Measurements from ENCODE around the gene TAGLN3.
A peak's percentile ranks its signal among the peaks of the same experiment; 100 is the strongest.

The TAGLN3 gene

DNA sequence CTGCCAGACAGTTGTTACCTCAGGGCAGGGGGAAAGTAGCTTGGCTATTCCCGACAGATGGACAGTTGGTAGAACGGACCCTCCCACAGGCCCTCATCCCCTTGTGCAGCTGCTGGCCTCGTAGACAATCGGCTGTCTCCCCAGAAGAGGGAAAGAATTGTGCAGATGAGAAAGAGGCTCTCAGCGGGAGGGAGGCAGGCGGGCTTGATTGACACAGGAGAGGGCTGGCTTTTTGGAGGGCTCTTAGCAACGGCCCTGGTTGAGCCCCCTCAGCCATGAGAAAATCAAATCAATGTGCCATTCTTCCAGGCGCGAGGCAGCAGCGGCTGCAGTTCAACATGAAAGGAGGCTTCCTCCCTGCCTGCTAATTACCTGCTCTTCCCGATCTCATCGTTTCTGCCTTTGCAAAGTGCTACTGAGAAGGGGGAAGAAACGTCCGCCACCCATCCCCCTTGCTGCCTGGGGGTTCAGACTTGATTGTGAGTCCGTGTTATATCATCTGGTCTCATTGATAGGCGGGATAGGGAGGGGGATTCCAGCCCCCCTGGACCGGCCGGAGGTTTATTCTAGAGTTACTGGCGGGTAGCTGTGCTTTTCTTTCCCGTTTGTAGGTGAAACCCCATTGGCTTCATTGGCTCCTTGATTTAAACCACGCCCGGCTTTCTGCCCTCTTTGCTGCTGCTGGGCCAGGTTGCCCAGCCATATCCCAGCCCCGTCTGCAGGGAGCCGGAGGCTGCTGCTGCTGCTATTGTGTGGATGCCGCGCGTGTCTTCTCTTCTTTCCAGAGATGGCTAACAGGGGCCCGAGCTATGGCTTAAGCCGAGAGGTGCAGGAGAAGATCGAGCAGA is at the start of gene TAGLN3:
TSS of gene TAGLN3 (plus strand) at position 287 of the 848 bp plus-strand sequence. CDS start at position 788, 501 bp downstream.
- H3K9ac ChIP-seq (ENCODE audit: low read depth, low read length) = peak within 1 kb of the TSS; percentile 83
- no peaks in the 10 kb centered on the region for H3K36me3 ChIP-seq (ENCODE audit: insufficient read depth, low read length)
- H3K4me1 ChIP-seq (ENCODE audit: insufficient read depth, low read length) = peaks cover 17% of the 10 kb centered on the region
- H3K9me3 ChIP-seq (ENCODE audit: control insufficient read depth, insufficient read depth, low read length) = no peaks in the 10 kb centered on the region

DNA sequence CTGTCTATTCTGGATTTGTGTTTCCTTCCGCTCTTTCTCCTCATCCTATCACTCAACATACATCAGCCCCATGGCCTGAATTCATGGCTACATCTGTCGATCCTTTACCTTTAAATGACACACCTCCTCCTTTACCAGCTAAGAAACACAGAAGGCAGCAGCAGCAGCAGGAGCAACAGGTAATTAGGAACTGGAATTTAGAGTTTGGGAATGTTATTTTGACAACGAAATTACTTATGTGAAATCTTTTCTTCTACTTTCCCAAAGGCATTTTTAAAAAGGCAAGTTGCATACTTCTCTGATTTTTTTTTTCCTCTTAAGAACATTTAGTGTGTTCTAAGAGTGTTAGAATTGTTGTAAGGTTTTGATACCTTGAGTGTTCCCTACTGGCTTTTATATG is 49.0 kb upstream of the TAGLN3 start:
- H3K36me3 ChIP-seq (ENCODE audit: insufficient read depth, low read length) = no peaks in the 10 kb centered on the region
- no peak overlapping the region for H3K9ac ChIP-seq (ENCODE audit: low read depth, low read length)
- H3K4me1 ChIP-seq (ENCODE audit: insufficient read depth, low read length) = peaks cover 17% of the 10 kb centered on the region; the same call in 1 of the 2 replicates
- H3K9me3 ChIP-seq (ENCODE audit: control insufficient read depth, insufficient read depth, low read length) = no peaks in the 10 kb centered on the region

DNA sequence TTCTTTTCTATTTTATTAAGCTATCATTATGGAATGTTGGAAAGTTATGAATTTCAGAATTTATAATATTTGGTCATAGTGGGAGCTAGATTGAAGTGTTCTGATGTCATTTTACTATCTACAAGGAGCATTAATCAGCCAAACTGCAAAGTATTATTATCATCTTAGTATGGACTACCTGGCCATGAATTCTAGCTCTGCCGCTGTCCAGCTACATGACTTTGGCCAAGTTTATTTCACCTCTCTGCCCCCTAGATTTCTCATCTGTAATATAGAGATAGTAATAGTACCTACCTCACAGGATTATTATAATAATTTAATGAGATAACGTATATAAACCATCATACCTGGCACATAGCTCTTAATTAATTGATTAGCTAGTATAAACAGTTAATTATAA is 47.7 kb upstream of the TAGLN3 start:
- Histone ChIP-seq H3K4me1 (ENCODE audit: insufficient read depth, low read length) (peaks cover 17% of the 10 kb centered on the region; the same call in 1 of the 2 replicates), H3K36me3 (ENCODE audit: insufficient read depth, low read length) (no peaks in the 10 kb centered on the region), H3K9ac (ENCODE audit: low read depth, low read length) (no peak overlapping the region), H3K9me3 (ENCODE audit: control insufficient read depth, insufficient read depth, low read length) (no peaks in the 10 kb centered on the region)

DNA sequence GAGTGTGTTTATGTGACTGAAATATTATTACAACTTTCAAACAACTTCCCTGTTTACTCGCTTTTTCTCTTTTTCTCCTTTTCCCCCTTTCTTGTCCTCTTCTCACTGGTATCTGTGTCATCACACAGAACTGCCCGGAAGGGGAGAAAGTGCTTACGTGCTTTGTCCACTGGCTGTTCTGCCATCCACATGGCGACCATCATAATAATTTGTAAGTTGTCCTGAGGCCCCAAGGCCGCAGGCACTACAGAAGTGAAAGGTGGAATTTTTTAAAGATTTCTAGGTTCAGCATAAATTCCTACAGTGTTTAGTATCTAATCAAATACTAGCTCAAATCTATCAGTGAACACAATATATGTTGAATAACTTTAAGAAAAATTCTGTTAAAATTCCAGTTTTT is 46.6 kb upstream of the TAGLN3 start:
- no peaks in the 10 kb centered on the region for H3K9me3 ChIP-seq (ENCODE audit: control insufficient read depth, insufficient read depth, low read length)
- H3K9ac ChIP-seq (ENCODE audit: low read depth, low read length) = no peak overlapping the region
- no peaks in the 10 kb centered on the region for H3K36me3 ChIP-seq (ENCODE audit: insufficient read depth, low read length)
- H3K4me1 ChIP-seq (ENCODE audit: insufficient read depth, low read length) = peaks cover 23% of the 10 kb centered on the region

DNA sequence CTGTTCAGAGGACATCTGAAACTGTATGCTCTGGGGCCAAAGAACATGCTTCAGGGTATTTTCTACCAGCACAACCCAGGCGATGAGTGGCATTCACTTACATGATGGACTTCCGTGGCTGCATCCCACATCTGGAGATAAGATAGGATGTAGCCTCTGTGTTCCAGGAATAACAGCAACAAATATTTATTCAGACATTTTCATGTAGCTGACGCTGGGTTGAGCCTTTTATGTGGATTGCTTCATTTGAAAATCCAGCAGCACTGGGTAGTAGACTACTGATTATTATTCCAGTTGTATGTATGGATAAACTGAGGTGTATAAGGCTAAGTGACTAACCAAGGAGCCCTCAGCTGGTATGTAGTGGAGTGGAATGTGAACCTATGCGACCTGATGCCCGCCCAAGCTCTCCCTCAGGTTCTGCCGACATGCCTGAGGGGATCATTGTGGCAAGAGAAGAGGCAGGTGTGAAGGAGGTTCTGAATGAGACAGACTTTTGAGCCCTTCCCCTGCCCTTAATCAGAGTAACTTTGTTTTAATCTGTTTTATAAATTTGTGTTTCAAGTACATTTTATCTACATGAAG is 45.8 kb upstream of the TAGLN3 start:
- Histone ChIP-seq H3K9ac (ENCODE audit: low read depth, low read length) (no peak overlapping the region), H3K36me3 (ENCODE audit: insufficient read depth, low read length) (no peaks in the 10 kb centered on the region), H3K4me1 (ENCODE audit: insufficient read depth, low read length) (peaks cover 25% of the 10 kb centered on the region), H3K9me3 (ENCODE audit: control insufficient read depth, insufficient read depth, low read length) (no peaks in the 10 kb centered on the region)

DNA sequence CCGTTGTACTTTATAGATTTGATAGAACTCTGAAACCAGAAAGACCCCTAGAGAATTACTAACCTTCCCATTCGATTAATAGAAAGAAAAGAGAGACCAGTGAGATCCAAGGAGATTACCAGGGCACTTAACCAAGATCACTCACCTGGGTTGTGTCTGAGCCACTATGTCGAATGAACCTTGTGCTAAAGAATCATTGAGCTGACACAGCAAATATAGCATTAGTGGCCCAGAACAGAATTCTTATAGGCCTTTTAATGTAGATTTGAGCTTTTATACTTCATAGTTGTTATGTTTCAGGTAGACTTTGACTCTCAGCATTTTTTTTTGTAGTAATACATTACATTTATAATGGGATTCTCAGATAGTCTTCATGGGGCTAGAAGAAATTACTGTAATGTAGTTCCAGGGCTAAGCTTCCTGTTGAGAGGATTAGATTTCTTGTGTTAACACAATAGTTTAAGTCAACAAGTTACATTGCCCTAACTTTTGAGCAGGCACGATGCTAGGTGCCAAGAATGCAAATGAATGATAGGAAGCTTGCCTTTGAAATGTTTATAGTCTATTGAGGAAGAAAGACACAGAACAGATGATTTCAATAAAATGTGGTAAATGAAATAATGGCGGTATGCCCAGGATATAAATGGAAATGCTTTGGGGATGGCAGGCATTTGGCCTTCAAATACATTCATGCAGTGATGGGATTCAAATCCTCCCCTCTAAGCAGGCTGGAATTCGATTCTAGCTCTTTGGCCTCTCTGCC is 44.3 kb upstream of the TAGLN3 start:
- no peak overlapping the region for H3K9ac ChIP-seq (ENCODE audit: low read depth, low read length)
- H3K9me3 ChIP-seq (ENCODE audit: control insufficient read depth, insufficient read depth, low read length) = no peaks in the 10 kb centered on the region
- peaks cover 39% of the 10 kb centered on the region for H3K4me1 ChIP-seq (ENCODE audit: insufficient read depth, low read length)
- H3K36me3 ChIP-seq (ENCODE audit: insufficient read depth, low read length) = no peaks in the 10 kb centered on the region

DNA sequence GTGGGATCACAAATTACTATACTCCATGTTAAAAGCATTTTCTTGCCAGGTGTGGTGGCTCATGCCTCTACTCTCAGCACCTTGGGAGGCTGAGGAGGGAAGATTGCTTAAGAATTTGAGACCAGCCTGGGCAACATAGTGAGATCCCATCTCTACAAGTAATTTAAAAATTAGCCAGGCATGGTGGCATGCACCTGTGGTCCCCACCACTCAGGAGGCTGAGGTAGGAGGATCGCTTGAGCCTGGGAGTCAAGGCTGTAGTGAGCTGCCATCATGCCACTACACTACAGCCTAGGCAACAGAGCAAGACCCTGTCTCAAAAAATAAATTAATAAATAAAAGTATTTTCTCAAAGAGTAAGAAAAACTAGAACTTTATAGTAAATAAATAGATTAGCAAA is 42.8 kb upstream of the TAGLN3 start:
- Histone ChIP-seq H3K9ac (ENCODE audit: low read depth, low read length) (no peak overlapping the region), H3K4me1 (ENCODE audit: insufficient read depth, low read length) (peaks cover 40% of the 10 kb centered on the region), H3K36me3 (ENCODE audit: insufficient read depth, low read length) (no peaks in the 10 kb centered on the region), H3K9me3 (ENCODE audit: control insufficient read depth, insufficient read depth, low read length) (no peaks in the 10 kb centered on the region)

DNA sequence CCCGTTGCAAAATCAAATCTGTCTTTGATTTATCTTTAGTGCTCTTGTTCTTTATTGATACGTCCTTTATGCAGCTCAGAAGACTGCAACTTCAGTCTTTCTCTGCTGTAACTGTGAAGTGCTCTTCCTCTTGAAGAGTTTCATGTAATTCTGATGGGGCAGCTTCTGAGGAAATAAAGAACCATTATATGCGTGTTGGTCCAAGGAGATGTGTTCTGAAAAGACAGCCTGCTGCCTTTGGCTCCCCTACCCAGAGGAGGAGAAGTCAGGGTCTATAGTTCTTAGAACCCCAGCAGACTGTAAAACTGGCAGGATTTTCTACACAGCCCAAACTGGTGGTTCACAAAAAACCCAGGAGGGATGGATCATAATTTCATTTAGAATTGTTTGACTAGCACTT is 42.3 kb upstream of the TAGLN3 start:
- H3K36me3 ChIP-seq (ENCODE audit: insufficient read depth, low read length) = no peaks in the 10 kb centered on the region

DNA sequence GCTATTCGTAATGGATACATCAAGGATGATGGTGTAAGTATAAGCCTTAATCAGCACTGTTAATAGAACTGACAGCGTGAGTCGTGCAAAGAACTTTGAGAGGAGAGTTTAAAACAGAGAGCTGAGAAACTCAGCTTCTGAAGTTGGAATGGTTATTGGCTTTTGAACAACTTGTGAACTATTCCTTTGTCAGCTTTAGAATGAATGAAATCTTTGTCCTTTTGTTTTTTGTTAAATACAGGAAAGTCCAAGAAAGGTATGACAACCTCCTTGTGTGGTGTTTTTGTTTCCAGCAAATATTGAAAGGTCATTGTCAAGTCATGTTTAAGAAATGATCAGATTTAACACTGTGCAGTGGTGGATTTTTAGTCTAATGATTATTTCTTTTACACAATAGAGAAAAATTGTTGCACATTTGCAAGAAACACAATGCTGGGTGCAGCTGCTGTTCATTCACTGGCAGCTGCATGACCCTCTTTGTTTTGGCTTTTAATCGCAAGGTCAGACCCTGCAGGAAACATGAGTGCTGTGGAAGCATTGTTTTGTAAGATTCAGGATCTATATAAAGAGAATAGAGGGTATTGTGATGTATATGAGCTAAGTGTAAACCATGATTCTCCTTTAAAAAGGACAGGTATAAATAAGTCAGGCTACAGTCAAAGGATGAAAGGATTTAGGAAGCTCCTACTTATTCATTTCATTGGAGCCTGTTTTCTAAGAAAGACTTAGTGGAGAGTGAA is 41.6 kb upstream of the TAGLN3 start:
- H3K9me3 ChIP-seq (ENCODE audit: control insufficient read depth, insufficient read depth, low read length) = no peaks in the 10 kb centered on the region
- peaks cover 44% of the 10 kb centered on the region for H3K4me1 ChIP-seq (ENCODE audit: insufficient read depth, low read length)
- H3K36me3 ChIP-seq (ENCODE audit: insufficient read depth, low read length) = no peaks in the 10 kb centered on the region
- H3K9ac ChIP-seq (ENCODE audit: low read depth, low read length) = no peak overlapping the region

More for the DNA sequence above, 42.3 kb upstream of the TAGLN3 start:
- Histone ChIP-seq H3K9ac (ENCODE audit: low read depth, low read length) (no peak overlapping the region), H3K4me1 (ENCODE audit: insufficient read depth, low read length) (peaks cover 40% of the 10 kb centered on the region), H3K9me3 (ENCODE audit: control insufficient read depth, insufficient read depth, low read length) (no peaks in the 10 kb centered on the region)

DNA sequence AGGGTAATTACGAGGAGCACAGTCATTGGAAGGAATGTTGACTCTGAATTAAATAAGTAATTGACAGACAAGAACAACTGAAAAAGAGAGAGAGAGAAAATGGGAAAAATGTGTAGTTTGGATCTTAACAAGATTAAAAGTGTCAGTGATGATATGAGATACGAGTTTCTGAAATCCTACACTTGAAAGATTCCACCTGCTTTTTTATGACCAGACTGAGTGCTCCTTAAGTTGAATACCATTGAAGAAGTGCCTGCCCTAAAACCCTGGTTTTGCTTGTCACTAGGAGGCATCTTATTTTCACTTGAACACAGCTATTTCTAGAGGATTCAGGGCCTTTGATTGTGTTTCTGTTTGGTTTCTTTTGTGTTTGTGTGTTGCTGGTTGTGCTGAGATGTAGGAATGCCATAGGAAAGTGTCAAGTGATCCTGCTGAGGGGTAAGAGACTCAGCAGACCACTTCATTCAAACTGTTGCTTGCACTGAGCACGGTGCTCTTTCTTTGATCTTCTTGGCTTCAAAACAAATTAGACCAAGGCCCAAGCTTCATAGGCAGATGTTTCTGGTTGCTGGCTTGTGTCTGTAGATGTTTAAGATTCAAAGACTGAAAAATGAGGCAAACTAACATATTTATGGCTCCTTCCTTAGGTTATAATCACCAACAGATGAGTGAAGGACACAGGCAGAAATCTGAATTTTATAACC is 37.1 kb upstream of the TAGLN3 start:
- H3K4me1 ChIP-seq (ENCODE audit: insufficient read depth, low read length) = peaks cover 21% of the 10 kb centered on the region
- H3K36me3 ChIP-seq (ENCODE audit: insufficient read depth, low read length) = no peaks in the 10 kb centered on the region
- no peak overlapping the region for H3K9ac ChIP-seq (ENCODE audit: low read depth, low read length)
- H3K9me3 ChIP-seq (ENCODE audit: control insufficient read depth, insufficient read depth, low read length) = no peaks in the 10 kb centered on the region

DNA sequence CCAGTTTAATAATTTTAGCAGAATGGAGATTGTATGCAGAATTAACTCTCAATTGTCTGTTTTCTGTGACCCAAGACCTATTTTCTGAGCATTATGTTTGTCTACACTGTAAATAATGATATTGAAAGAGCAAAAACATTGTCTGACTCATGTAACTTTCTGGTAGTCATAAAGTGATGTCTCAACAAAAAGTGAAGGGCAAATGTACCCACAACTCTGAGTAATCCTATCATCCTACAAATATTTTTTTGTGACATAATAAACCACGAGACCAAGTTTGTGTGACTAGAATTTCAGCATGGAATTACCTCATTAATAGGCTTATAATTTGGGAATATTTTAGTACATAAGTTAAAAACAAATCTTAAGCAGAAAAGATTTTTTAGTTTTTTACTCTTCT is 35.3 kb upstream of the TAGLN3 start:
- Histone ChIP-seq H3K36me3 (ENCODE audit: insufficient read depth, low read length) (no peaks in the 10 kb centered on the region), H3K9me3 (ENCODE audit: control insufficient read depth, insufficient read depth, low read length) (no peaks in the 10 kb centered on the region), H3K4me1 (ENCODE audit: insufficient read depth, low read length) (peaks cover 20% of the 10 kb centered on the region; the same call in 1 of the 2 replicates), H3K9ac (ENCODE audit: low read depth, low read length) (no peak overlapping the region)

DNA sequence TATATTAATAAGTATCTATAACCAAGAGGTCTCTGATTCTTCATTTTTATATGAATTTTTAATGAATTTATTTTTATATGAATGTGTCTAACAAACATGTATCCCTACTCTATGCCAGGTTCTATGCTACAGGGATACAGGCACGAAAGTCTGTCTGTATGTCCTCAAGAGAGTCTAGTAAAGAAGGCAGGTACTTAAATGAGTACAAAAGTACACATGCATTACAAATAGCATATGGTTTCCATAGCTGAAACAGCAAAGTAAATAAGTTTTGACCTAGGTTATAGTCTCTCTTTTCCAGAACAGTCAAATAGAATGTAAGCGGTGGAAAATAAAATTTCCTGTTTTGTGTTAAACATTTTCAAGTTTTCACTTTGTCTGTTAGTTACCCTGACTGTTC is 33.2 kb upstream of the TAGLN3 start:
- Histone ChIP-seq H3K9ac (ENCODE audit: low read depth, low read length) (no peak overlapping the region), H3K36me3 (ENCODE audit: insufficient read depth, low read length) (no peaks in the 10 kb centered on the region), H3K4me1 (ENCODE audit: insufficient read depth, low read length) (peaks cover 10% of the 10 kb centered on the region; the same call in 1 of the 2 replicates), H3K9me3 (ENCODE audit: control insufficient read depth, insufficient read depth, low read length) (no peaks in the 10 kb centered on the region)

DNA sequence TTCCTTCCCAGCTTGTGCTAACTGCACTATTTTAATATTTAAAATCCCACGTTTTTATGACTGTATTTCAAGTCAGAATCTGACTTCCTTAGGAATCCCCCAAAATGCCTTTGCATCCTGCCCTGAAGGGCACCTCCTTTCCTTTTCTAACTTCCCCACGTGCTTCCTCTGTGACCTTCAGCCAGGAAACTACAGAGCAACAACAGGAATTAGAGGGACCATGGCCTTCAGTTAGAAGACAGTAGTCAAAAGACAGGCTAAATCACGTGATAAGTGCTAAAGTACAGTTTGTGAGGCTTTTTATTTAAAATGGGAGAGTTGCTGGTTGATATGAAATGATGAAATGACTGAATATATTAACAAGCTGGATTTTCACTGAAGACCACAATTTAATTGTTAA is 31.7 kb upstream of the TAGLN3 start:
- Histone ChIP-seq H3K9ac (ENCODE audit: low read depth, low read length) (no peak overlapping the region), H3K4me1 (ENCODE audit: insufficient read depth, low read length) (peaks cover 6% of the 10 kb centered on the region; the same call in 1 of the 2 replicates), H3K36me3 (ENCODE audit: insufficient read depth, low read length) (no peaks in the 10 kb centered on the region), H3K9me3 (ENCODE audit: control insufficient read depth, insufficient read depth, low read length) (no peaks in the 10 kb centered on the region)
